GM18867 (cell line): Measurements from ENCODE around the gene ERMAP.
"Not testable (repeated sequence)": the region's sequence is repeated elsewhere in the genome, so short reads cannot be mapped to it uniquely, and the experiment has no call there.

Experiments
- ATAC-seq: cut with Tn5 transposase; IDR thresholded peaks from one replicate; pipeline ENCODE4 v1.9.1; 2021; ENCODE audit warnings: mild to moderate bottlenecking, moderate library complexity; ENCODE audit not compliant: unreplicated experiment

ERMAP gene

GRCh38 chr1:42807056-42807668, 9.8 kb upstream of the ERMAP start:
- ATAC-seq = no peak

GRCh38 chr1:42814815-42815214, 2.1 kb upstream of the ERMAP start:
- not testable (repeated sequence) for ATAC-seq

GRCh38 chr1:42815941-42816584, 859 bp upstream of the ERMAP start:
- ATAC-seq = no peak

GRCh38 chr1:42817440-42817767, 482 bp downstream of the ERMAP start:
- ATAC-seq = no peak

GRCh38 chr1:42817976-42818375, 1.1 kb downstream of the ERMAP start:
- no peak for ATAC-seq

GRCh38 chr1:42820813-42821212, 3.9 kb downstream of the ERMAP start:
- ATAC-seq = no peak

GRCh38 chr1:42821690-42822089, 4.8 kb downstream of the ERMAP start:
- no peak for ATAC-seq

GRCh38 chr1:42822800-42823392, 6.0 kb downstream of the ERMAP start:
- ATAC-seq = no peak

- no peak for ATAC-seq
Measured at GRCh38 chr1:42824481-42825035, 7.6 kb downstream of the ERMAP start.

- ATAC-seq = no peak
Measured at GRCh38 chr1:42825036-42825851, 8.3 kb downstream of the ERMAP start.

- no peak for ATAC-seq
Measured at GRCh38 chr1:42830631-42831030, 13.7 kb downstream of the ERMAP start.

GRCh38 chr1:42831273-42831672, 14.4 kb downstream of the ERMAP start:
- no peak for ATAC-seq

GRCh38 chr1:42832641-42833240, 15.8 kb downstream of the ERMAP start:
- ATAC-seq = no peak

GRCh38 chr1:42833981-42834380, 17.1 kb downstream of the ERMAP start:
- ATAC-seq = no peak

- no peak for ATAC-seq
Measured at GRCh38 chr1:42834803-42835202, 17.9 kb downstream of the ERMAP start.

GRCh38 chr1:42835422-42835821, 18.5 kb downstream of the ERMAP start:
- no peak for ATAC-seq

- no peak for ATAC-seq
Measured at GRCh38 chr1:42837709-42838108, 20.8 kb downstream of the ERMAP start.

GRCh38 chr1:42838482-42839190, 21.7 kb downstream of the ERMAP start:
- ATAC-seq = no peak

- no peak for ATAC-seq
Measured at GRCh38 chr1:42841010-42841409, 24.1 kb downstream of the ERMAP start.

- ATAC-seq = no peak
Measured at GRCh38 chr1:42841440-42842147, 24.7 kb downstream of the ERMAP start.
